Left colon (tissue), 2 donors: ENCODE measurements around the gene RRP1B. TPM values are rescaled to one million over a fixed set of nuclear protein-coding genes. Genes with fewer than 3 reads are reported as not detected.
"Not testable (repeated sequence)": the region's sequence is repeated elsewhere in the genome, so short reads cannot be mapped to it uniquely, and the experiment has no call there.

Source experiments
- ATAC-seq: fragments of 200-7000 bp; cut with Tn5 transposase; one replicate; pipeline ENCODE4 v1.9.1; 2020; ENCODE audit warnings: mild to moderate bottlenecking, moderate library complexity
- DNase-seq, 2 donors: peaks; one replicate each; pipeline ENCODE4 v3.0.0-alpha.2; 2020
- intact Hi-C, 2 donors: fragments of 100-400 bp; cut with DNase I in 1 of 2; cut with micrococcal nuclease in 1 of 2; formaldehyde crosslinking; loops; one replicate each; pipeline versions ENCODE4 v1.11.2 to v1.14.0; 2022; cut with DNase I, micrococcal nuclease
- long read RNA-seq: library from polyadenylated mRNA; unstranded; transcript quantifications from one replicate; pipeline ENCODE4 v2.0.0, GENCODE V29; 2021
- total RNA-seq, 2 donors: library from RNA; stranded (reverse); fragmentation: NEBNext Ultra II Directional; extraction: Animal tissue kit (Norgen Biotek cat#: 25700); gene quantifications; one replicate each; pipeline ENCODE4 v1.2.1, GENCODE V29; 2021
- donor health status: DM: no; HTN: no; CAD: no.
- donor health status: DM: yes; HTN: yes; CAD: no.

The RRP1B gene, protein sequence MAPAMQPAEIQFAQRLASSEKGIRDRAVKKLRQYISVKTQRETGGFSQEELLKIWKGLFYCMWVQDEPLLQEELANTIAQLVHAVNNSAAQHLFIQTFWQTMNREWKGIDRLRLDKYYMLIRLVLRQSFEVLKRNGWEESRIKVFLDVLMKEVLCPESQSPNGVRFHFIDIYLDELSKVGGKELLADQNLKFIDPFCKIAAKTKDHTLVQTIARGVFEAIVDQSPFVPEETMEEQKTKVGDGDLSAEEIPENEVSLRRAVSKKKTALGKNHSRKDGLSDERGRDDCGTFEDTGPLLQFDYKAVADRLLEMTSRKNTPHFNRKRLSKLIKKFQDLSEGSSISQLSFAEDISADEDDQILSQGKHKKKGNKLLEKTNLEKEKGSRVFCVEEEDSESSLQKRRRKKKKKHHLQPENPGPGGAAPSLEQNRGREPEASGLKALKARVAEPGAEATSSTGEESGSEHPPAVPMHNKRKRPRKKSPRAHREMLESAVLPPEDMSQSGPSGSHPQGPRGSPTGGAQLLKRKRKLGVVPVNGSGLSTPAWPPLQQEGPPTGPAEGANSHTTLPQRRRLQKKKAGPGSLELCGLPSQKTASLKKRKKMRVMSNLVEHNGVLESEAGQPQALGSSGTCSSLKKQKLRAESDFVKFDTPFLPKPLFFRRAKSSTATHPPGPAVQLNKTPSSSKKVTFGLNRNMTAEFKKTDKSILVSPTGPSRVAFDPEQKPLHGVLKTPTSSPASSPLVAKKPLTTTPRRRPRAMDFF
- 10 to 100 TPM; 11.4 to 16.2 TPM for total RNA-seq
- long read RNA-seq, partial matches to known transcripts, result 11 of 11 reads
- long read RNA-seq, other reads (novel, unspliced or antisense), result 0 of 11 reads

DNA sequence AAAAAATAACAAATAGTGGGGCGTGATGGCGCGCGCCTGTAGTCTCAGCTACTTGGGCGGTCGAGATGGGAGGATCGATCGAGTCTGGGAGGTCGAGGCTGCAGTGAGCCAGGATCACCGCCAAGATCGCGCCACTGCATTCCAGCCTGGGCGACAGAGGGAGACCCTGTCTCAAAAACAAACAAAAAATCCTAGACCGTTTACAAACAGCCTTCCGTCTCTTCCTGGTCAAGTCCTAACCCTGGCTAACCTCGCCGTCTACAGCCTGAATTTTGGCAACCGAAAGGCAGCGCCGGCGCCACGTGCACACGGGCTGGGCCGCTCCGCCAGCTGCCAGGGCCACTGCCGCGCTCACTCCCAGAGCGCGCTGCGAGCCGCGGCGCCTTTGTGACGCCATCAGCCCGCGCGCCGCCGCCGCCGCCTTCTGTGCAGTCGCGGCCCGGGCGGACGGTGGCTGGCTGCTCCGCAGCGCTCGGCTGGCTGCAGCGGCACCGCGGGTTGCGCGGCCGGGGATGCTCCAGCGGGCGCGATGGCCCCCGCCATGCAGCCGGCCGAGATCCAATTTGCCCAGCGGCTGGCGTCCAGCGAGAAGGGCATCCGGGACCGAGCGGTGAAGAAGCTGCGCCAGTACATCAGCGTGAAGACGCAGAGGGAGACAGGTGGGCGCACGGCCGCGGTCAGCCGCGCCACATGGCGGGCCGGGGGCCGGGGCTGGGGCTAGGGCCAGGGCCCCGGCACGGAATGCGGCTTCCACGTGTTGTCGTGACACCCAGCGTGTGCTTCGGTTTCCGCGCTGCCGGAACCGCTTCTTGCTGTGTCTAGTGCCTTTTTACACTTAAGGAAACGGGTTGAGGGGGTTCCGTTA lies at the start of gene RRP1B, which contains the start of gene HSF2BP:
TSS of gene RRP1B (plus strand) at position 425 of the 865 bp plus-strand sequence. CDS start at position 530, 105 bp downstream.
TSS of gene HSF2BP (minus strand) at position 353 of the 865 bp plus-strand sequence. CDS start 1,392 bp downstream, outside the sequence.
- ATAC-seq (peak; percentile 97), DNase-seq (peak; percentile 65 to 85)
- intact Hi-C loops, result no loop called here

DNA sequence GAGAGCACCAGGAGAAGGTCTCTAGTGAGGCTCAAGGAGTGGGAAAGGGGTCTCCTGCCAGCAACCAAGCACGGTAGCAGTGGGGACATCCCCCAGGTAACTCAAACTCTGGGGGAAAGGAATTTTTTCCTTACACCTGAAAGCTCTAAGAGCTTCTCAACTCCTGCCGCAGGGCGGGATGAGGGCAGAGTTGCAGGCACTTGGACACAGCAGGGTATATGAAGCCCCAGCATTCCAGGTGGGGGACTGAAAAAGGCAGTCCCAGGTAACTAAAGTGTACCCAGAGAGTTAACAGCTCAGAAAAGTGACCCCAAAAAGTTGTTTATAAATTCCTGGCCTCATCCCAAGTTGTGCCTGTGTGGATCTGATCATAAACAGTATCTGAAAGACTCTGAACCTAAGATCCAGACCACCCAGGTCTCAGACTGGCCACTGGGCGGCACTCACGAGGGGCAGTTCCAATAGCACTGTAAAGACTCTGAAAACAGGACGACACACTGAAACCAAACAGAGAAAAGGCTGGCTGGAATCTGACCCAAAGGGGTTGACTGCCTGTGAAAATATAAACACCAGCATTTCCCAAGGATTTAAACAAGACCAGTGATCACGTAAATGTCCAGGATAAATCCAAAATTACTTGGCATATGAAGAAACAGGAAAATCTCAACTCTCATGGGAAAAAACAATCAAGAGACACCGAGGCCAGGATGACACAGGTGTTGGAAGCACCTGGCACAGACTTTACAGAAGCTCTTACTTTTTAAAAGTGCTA lies 47.6 kb upstream of the RRP1B start:
- DNase-seq (peak; percentile 75 to 83), ATAC-seq (peak; percentile 80)
- intact Hi-C loops, result no loop called here

DNA sequence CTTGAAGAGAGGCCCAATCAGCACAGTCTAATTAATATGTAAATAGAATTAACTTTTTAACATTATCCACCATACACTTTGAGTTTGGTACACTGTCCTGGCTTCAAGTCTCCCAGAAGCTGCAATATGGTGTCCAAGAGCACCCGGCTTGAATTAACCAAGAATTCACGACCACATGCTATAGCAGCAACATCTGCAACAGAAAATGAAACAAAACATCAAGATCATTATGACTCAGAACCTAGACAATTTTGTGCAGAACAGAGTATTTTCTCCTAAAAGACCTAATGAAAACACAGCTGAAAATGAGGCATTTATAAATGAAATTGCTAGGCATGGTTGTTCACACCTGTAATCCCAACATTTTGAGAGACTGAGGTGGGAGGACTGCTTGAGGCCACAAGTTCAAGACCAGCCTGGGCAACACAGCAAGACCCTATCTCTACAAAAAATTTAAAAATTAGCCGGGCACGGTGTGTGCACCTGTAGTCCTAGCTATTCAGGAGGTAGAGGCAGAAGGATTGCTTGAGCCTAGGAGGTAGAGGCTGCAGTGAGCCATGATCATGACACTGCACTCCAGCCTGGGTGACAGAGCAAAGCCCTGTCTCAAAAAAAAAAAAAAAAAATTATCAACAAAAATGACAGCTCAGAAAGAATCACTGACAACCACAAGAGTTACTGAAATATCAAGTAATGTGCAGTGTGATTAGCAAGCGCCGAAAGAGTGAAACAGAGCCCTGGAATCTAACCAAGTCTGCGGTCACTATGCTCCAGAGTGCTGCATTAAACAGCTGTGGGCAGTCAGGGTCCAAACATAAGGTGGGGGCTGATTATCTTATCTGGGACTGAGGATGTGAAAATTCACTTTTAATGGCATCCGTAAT lies 45.4 kb upstream of the RRP1B start:
- DNase-seq (no peak), ATAC-seq (no peak)
- intact Hi-C loops, result no loop called here

DNA sequence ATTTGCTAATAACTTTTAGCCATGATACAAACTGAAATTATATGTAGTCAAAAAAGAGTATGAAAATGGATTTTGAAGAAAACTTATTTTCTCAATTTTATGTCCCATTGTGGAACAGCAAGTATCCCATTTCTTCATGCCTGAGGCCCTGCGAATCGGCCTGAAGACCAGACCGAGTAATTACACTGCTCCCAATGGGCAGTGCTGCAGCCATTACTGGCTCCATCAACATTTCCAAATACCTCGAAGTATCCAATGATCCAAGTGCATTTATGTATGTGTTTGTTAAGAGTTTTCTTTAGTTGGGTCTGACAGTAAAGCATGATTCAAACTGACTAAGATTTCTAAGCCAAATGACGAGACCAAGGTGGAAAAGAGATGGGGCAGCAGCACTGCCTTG lies 44.5 kb upstream of the RRP1B start:
- ATAC-seq, result no peak
- intact Hi-C loops, result no loop called here
- no peak for DNase-seq

DNA sequence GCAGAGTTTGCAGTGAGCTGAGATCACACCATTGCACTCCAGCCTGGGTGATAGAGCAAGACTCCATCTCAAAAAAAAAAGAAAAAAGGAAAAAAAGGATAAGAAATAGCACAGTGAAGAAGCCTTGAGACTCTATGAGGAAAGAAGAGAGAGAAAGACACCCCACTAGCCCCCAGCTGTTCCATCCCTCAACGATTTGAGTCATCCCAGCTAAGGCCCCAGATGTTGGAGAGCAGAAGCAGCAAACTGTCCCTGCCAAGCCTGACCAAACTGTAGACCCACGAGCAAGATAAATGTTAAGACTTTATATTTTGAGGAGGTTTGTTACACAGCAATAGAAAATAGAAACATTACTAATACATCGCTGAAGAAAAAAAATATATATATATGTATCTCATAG lies 42.5 kb upstream of the RRP1B start:
- intact Hi-C loops, ATAC-seq, DNase-seq: not testable (repeated sequence)

DNA sequence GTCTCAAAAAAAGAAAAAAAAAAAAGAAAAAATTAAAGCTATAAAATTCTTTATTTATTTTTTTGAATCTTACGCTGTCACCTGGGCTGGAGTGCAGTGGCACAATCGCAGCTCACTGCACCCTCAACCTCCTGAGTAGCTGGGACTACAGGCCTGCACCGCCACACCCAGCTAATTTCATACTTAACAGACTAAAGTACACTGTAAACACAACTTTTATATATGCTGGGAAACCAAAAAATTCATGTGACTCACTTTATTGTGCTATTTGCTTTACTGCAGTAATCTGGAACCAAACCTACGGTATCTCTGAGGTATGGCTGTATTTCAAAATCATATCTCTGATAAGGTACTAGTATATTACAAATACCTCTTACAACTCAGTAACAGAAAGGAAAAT lies 40.4 kb upstream of the RRP1B start:
- intact Hi-C loops, result no loop called here
- peak; percentile 91 for ATAC-seq
- DNase-seq, result peak; percentile 53 to 80

DNA sequence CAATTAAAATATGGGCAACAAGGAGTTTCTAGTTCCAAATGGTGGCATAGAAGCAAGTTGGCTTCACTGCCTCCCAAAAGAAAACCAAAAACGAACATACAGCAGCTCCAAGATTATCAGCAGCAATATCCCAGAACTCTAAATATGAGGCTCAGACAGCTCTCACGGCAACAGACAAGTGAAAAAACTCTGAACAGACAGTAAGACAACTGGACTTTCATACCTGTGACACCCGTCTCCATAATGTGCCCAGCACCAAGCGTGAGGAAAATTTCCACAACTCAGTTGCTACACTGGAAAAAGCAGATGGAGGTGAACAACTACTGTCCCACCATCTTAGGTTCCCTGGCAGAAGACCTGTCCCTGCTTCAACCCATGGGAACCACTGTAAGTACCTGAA lies 40.0 kb upstream of the RRP1B start:
- intact Hi-C loops, result no loop called here
- no peak for DNase-seq
- ATAC-seq, result peak; percentile 66

DNA sequence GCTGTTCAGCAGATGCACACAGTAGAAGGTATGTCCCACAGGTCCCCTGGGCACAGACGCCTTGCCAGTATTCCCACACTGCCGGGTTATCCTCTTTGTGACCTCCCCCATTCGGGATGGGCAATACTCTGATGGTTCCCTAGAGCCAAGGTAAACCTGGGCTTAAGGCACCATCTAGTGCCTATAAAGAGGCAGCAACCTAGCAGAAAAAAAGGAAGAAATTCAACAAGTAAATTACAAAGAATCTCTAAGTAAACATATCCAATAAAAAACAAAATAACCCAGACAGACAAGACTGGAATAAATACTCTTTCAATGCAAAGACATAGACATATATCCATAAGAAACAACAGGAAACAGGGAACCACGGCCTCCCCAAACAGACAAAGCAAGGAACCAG lies 39.5 kb upstream of the RRP1B start:
- intact Hi-C loops, result no loop called here
- DNase-seq, result peak in 1 of 2 donors; percentile 23
- peak; percentile 69 for ATAC-seq

DNA sequence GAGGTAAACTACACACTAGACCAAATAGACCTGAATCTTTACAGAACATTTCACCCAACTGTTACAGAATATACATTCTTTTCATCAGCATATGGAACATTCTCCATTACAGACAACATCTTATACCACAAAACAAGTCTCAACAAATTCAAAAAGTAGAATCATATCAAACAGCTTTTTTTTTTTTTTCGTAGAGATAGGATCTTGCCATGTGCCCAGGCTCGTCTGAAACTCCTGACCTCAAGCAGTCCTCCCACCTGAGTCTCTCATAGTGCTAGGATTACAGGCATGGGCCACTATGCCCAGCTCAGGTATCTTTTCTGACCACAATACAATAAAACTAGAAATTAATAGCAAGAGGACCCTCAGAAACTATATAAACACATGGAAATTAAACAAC lies 36.6 kb upstream of the RRP1B start:
- ATAC-seq (no peak), DNase-seq (no peak)
- intact Hi-C loops, result no loop called here

DNA sequence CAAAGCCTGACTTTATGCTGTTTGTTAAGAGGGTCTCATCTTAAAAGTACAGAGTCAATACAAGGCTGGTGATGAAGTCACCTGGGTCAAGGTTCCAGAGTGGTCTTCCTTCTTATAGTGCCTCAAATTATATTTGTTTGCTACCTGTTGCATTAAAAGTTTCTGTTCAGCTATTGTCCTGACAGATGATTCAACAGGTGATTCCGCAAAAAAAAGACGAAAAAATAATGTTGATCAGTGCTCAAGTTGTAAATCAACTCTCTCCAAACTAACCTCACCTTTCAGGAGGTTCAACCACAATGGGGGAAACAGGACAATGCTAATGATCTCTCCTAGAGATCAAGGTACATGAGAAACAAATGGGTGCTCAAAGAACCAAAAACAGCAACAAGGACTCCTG lies 35.8 kb upstream of the RRP1B start:
- DNase-seq (no peak), ATAC-seq (no peak)
- intact Hi-C loops, result no loop called here

DNA sequence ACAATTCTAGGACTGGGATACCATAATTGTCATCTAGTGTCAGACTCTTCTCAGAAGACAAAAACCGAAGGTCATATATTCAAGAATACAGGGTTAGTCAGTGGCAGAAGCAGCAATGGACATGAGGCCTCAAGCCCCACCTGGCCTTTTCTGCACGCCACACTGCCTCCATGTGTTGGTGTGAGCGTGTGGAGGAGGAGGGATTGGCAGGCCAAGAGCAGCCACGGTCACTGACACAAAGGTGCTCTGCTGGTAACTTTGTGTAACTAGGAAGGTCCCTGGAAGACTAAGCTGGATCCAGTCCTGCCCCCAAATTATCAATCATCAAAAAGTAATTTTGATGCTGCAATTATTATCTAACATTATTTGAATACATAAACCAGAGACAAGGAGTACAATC lies 35.0 kb upstream of the RRP1B start:
- DNase-seq (no peak), ATAC-seq (no peak)
- intact Hi-C loops, result no loop called here

DNA sequence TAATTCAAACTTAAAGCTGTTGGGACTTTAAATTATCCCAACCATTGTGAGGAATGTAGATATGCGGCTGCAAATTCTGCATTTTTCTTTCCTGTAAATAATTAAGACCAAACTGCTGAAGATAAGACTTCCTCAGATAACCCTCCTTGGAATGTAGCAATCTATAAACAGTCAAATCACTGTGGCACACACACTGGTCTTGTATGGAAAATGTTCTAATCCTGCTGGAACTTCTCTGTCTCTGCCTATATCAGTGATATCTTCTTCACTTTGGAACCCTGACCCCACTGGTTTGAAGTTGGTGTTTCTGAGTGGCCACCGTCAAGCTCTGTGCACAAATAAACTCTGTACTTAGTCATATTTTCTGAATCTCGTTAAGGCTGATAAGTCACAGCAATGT lies 33.0 kb upstream of the RRP1B start:
- intact Hi-C loops, result no loop called here
- DNase-seq (no peak), ATAC-seq (no peak)

DNA sequence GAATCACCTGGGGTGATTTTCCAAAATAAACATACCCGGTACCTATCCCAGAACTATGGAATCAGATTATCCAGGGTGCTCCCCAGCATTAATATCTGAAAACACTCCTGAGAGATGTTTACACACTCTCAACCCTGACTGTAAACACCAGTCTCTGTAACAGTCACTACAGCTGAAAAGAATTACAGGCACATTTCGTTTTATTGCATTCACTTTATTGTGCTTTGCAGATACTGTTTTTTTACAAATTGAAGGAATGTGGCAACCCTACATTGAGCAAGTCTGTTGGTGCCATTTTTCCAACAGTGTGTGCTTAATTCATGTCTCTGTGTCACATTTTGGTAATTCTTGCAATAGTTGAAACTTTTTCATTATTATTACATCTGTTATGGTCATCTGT lies 31.8 kb upstream of the RRP1B start:
- ATAC-seq (peak; percentile 74), DNase-seq (no peak)
- intact Hi-C loops, result no loop called here

DNA sequence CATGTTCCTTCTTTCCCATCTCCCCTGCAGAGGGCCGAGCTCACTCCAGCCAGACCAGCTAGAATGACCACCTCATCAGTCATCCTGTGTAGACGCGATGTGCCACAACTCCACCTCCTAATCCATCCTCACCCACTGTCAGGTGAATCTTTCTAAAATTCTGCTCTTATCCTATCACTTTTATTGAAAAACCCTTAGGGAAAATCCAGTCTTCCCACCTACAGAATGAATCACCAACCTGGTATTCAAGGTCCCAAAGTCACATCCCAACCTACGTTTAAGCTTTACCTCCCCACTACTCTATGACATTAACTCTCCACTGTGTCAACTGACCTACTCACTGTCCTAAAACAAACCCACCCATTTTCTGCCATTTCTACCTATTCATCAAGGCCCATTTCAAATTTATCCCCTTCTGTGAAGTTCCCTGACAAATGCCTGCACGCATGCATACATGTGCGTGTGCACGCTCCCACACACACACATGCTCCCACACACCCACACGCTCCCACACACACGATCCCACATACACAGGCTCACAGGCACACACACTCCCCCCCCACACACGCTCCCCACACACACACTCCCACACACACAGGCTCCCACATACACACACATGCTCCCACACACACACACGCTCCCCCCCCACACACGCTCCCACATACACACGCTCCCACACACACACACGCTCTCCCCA lies 27.8 kb upstream of the RRP1B start:
- intact Hi-C loops, result no loop called here
- DNase-seq (no peak), ATAC-seq (no peak)

DNA sequence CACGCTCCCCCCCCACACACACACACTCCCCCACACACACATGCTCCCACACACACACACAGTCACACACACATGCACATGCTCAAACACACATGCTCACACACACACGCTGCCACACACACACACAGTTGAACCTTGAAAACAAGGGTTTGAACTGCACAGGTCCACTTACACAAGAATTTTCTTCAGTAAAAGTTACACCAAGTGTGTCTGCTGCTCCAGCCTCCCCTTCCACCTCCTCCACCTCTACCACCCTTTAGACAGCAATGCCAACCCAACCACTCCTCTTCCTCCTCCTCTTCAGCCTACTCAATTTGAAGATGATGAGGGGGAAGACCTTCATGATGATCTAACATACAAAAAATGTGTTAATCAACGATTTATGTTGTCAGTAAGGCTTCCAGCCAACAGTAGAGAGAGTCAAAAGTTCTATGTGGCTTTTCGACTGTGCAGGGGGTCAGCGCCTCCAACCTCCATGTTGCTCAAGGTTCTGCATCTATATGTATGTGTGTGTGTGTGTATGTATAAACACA lies 26.9 kb upstream of the RRP1B start:
- DNase-seq (no peak), ATAC-seq (no peak)
- intact Hi-C loops, result no loop called here

DNA sequence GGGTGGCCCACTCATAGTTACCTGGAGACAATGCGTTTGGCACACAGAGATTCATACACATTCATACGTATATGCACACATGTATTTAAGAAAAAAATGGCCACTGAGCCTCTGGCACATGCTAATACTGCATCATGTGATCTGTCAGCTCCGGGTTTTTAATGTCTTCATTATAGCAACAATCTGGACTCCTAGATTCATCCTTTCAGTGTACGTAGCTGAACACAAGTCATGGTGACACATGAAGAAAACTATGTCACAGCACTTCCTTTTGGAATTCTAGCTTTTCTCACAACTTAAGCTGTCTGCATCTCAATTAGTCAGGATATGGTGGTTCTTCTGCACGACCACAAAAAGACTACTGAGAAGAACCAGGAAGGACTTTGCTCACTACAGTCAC lies 24.7 kb upstream of the RRP1B start:
- ATAC-seq, result no peak
- no peak for DNase-seq
- intact Hi-C loops, result no loop called here

DNA sequence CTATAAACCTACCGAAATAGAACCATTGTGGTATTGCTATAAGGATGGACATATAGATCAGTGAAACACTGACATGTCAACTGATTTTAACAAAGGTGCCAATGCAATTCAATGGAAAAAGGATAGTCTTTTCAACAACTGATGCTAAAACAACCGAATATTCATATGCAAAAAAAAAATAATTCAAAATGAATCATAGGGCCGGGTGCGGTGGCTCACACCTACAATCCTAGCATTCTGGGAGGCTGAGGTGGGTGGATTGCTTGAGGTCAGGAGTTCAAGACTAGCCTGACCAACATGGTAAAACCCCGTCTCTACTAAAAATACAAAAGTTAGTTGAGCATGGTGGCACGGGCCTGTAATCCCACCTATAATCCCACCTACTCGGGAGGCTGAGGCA lies 23.9 kb upstream of the RRP1B start:
- ATAC-seq, result no peak
- intact Hi-C loops, result no loop called here
- no peak for DNase-seq
